SK-N-SH (cell line): Measurements from ENCODE around the gene SEMA4D. TPM values are rescaled to one million over a fixed set of nuclear protein-coding genes. Genes with fewer than 3 reads are reported as not detected.

Experiments
- CTCF ChIA-PET: fragments of 300-600, 350-600 bp; formaldehyde crosslinking; extraction: SDS; loops from one replicate; lab custom pipeline; 2021; lab: Yijun Ruan, JAX
- POLR2A ChIA-PET: fragments of 350-600 bp; sonication (Branson Sonifier 250); formaldehyde crosslinking; extraction: SDS; loops from one replicate; lab custom pipeline; 2020; ENCODE audit warnings: antibody characterized with exemption, inconsistent platforms; lab: Yijun Ruan, JAX
- DNase-seq: peaks from one replicate; pipeline ENCODE4 v3.0.0; 2012
- H2AFZ ChIP-seq: fragments of 200-600 bp; sonication (generic); 2 replicates; pipeline ENCODE4 v1.8.1; 2016; ENCODE audit warnings: antibody characterized with exemption, mild to moderate bottlenecking, low read depth
- H3F3A ChIP-seq: fragments of 200-600 bp; sonication (generic); replicated peaks from 2 replicates; pipeline ENCODE3; 2016; ENCODE audit warnings: antibody characterized with exemption, mild to moderate bottlenecking; ENCODE audit not compliant: insufficient read depth
- H3K27ac ChIP-seq, 2 experiments: fragments of 200-500 bp in 1 of 2; fragments of 200-600 bp in 1 of 2; sonication (Bioruptor generic) in 1 of 2; sonication (generic), shearing (Covaris generic) in 1 of 2; 2 replicates each; pipeline versions ENCODE4 v1.5.1 to v1.6.1; 2014 to 2016; ENCODE audit warnings: low read depth in 2 of 2, inconsistent platforms in 1 of 2, low read length in 1 of 2, mild to moderate bottlenecking in 1 of 2, mixed read lengths in 1 of 2
- H3K27me3 ChIP-seq: fragments of 200-600 bp; sonication (generic), shearing (Covaris generic); 2 replicates; pipeline ENCODE4 v1.6.1; 2016; ENCODE audit warnings: mixed run types; ENCODE audit not compliant: insufficient read depth
- H3K36me3 ChIP-seq, 2 experiments: fragments of 200-500 bp in 1 of 2; fragments of 200-600 bp in 1 of 2; sonication (Bioruptor generic) in 1 of 2; sonication (generic) in 1 of 2; replicated peaks in 1 of 2; 2 replicates each; pipeline versions ENCODE3 to v1.5.1; 2014 to 2016; ENCODE audit warnings: low read length in 1 of 2, mild to moderate bottlenecking in 1 of 2; ENCODE audit not compliant: insufficient read depth in 2 of 2, control insufficient read depth in 1 of 2
- H3K4me1 ChIP-seq, 2 experiments: fragments of 200-500 bp in 1 of 2; fragments of 200-600 bp in 1 of 2; sonication (Bioruptor generic) in 1 of 2; sonication (generic), shearing (Covaris generic) in 1 of 2; 2 replicates each; pipeline versions ENCODE4 v1.5.1 to v1.6.1; 2014 to 2016; ENCODE audit warnings: low read depth in 1 of 2, low read length in 1 of 2, mixed run types in 1 of 2; ENCODE audit not compliant: insufficient read depth in 2 of 2, control insufficient read depth in 1 of 2
- H3K4me2 ChIP-seq: fragments of 200-600 bp; sonication (generic), shearing (Covaris generic); 2 replicates; pipeline ENCODE4 v1.6.1; 2017; ENCODE audit warnings: mixed run types
- H3K4me3 ChIP-seq, 2 experiments: fragments of 200-500 bp in 1 of 2; fragments of 200-600 bp in 1 of 2; sonication (Bioruptor generic) in 1 of 2; sonication (generic), shearing (Covaris generic) in 1 of 2; 2 replicates each; pipeline versions ENCODE4 v1.5.1 to v1.8.1; 2014 to 2016; ENCODE audit warnings: low read depth in 2 of 2, inconsistent platforms in 1 of 2, low read length in 1 of 2, mild to moderate bottlenecking in 1 of 2, mixed read lengths in 1 of 2, moderate library complexity in 1 of 2
- H3K79me2 ChIP-seq: fragments of 200-600 bp; sonication (generic); 2 replicates; pipeline ENCODE4 v1.8.1; 2017; ENCODE audit warnings: mild to moderate bottlenecking; ENCODE audit not compliant: insufficient read depth
- H3K9ac ChIP-seq: fragments of 200-600 bp; sonication (generic); 2 replicates; pipeline ENCODE4 v1.6.1; 2017; ENCODE audit warnings: mixed run types
- H3K9me2 ChIP-seq: fragments of 200-600 bp; sonication (generic); 2 replicates; pipeline ENCODE4 v1.6.1; 2017; ENCODE audit warnings: mixed run types
- H3K9me3 ChIP-seq: fragments of 200-600 bp; sonication (generic); 2 replicates; pipeline ENCODE4 v1.6.1; 2017; ENCODE audit warnings: mixed run types, mild to moderate bottlenecking, moderate library complexity
- H4K20me1 ChIP-seq: fragments of 200-600 bp; sonication (generic); 2 replicates; pipeline ENCODE4 v1.6.1; 2017; ENCODE audit warnings: mild to moderate bottlenecking, mixed run types; ENCODE audit not compliant: insufficient read depth
- CHD2 ChIP-seq: fragments of 150-350 bp; IDR thresholded peaks from 2 replicates; pipeline ENCODE4 v1.6.1; 2018; ENCODE audit warnings: low read length; ENCODE audit not compliant: partially characterized antibody
- ELF1 ChIP-seq: IDR thresholded peaks from 2 replicates; pipeline ENCODE4 v1.4.0; 2012
- FOSL2 ChIP-seq: IDR thresholded peaks from 2 replicates; pipeline ENCODE4 v1.4.0; 2012; ENCODE audit warnings: low read depth, mild to moderate bottlenecking, moderate library complexity, borderline replicate concordance
- FOXM1 ChIP-seq: IDR thresholded peaks from 2 replicates; pipeline ENCODE4 v1.4.0; 2012; ENCODE audit warnings: low read depth, mild to moderate bottlenecking
- GABPA ChIP-seq: IDR thresholded peaks from 2 replicates; pipeline ENCODE4 v1.4.0; 2012; ENCODE audit warnings: low read depth, mild to moderate bottlenecking
- IRF3 ChIP-seq: fragments of 150-350 bp; IDR thresholded peaks from 2 replicates; pipeline ENCODE4 v1.6.1; 2016; ENCODE audit warnings: mild to moderate bottlenecking, low read depth, low read length
- JUND ChIP-seq: IDR thresholded peaks from 2 replicates; pipeline ENCODE4 v1.4.0; 2012
- MEF2A ChIP-seq: IDR thresholded peaks from 2 replicates; pipeline ENCODE4 v1.4.0; 2012; ENCODE audit warnings: low read depth, borderline replicate concordance
- MXI1 ChIP-seq: IDR thresholded peaks from 2 replicates; pipeline ENCODE4 v1.6.1; 2012; ENCODE audit warnings: mild to moderate bottlenecking, low read depth, low read length, improper control_type of control experiment
- PBX3 ChIP-seq: IDR thresholded peaks from 2 replicates; pipeline ENCODE4; 2012
- REST ChIP-seq: IDR thresholded peaks from 2 replicates; pipeline ENCODE4 v1.6.1; 2012; ENCODE audit warnings: mild to moderate bottlenecking, low read depth, low read length, moderate library complexity
- SIN3A ChIP-seq: IDR thresholded peaks from 2 replicates; pipeline ENCODE4 v1.6.1; 2012; ENCODE audit warnings: low read depth, mild to moderate bottlenecking, low read length, moderate library complexity, borderline replicate concordance
- TAF1 ChIP-seq: IDR thresholded peaks from 2 replicates; pipeline ENCODE4 v1.6.1; 2012; ENCODE audit warnings: low read depth, mild to moderate bottlenecking, low read length, moderate library complexity, borderline replicate concordance
- TCF12 ChIP-seq: IDR thresholded peaks from 2 replicates; pipeline ENCODE4 v1.4.0; 2012
- YY1 ChIP-seq: IDR thresholded peaks from 2 replicates; pipeline ENCODE4 v1.4.0; 2012; ENCODE audit warnings: low read depth, mild to moderate bottlenecking
- ZBTB33 ChIP-seq: IDR thresholded peaks from 2 replicates; pipeline ENCODE4 v1.4.0; 2012; ENCODE audit warnings: low read depth, borderline replicate concordance
- WGBS: methylation state at CpG from one replicate; pipeline ENCODE4 v1.1.6; 2017; ENCODE audit warnings: low lambda C conversion rate; 5-methylcytosine and 5-hydroxymethylcytosine counted together
- polyA plus RNA-seq, 3 experiments: library from polyadenylated mRNA; depleted of rRNA; stranded (reverse); fragments of >200 nt; gene quantifications; 2 replicates each; pipeline ENCODE4 v1.2.3, GENCODE V29; 2012

Gene SEMA4D
- polyA plus RNA-seq, 1 of the 3 experiments (the other 2 are of a cell fraction), result 4.8 TPM

- TF ChIP-seq MXI1, result no peak
- TF ChIP-seq CHD2, result no peak
These were observed 92.1 kb downstream of the SEMA4D start (continued) for GRCh38 chr9:89405826-89406225.

- DNase-seq, result no peak
- Histone ChIP-seq H3K4me2 (no peak overlapping the region), H3K27me3 (no peaks in the 10 kb centered on the region), H3K27ac (no peak overlapping the region), H4K20me1 (no peaks in the 10 kb centered on the region), H3K4me1 (peaks cover 0 to 27% of the 10 kb centered on the region in 2 experiments; a peak in 1 of 4 replicates), H3K9ac (no peak overlapping the region), H3K36me3 (no peaks in the 10 kb centered on the region), H3K79me2 (no peaks in the 10 kb centered on the region), H3F3A (no peaks in the 10 kb centered on the region), H3K4me3 (no peak overlapping the region), H2AFZ (no peak overlapping the region), H3K9me2 (no peaks in the 10 kb centered on the region), H3K9me3 (no peaks in the 10 kb centered on the region)
- ChIA-PET POLR2A (no interaction called here), CTCF (no interaction called here)
- 94% methylated on average over 11 of the region's 11 CpGs for WGBS
- TF ChIP-seq SIN3A, result no peak
These were observed 93.8 kb downstream of the SEMA4D start for GRCh38 chr9:89404074-89404473.

- H3K9me2 ChIP-seq, result no peaks in the 10 kb centered on the region
- CTCF ChIA-PET, result interaction anchor here (1.1 kb wide), 1 partner anchor 146 kb away, joined by 3 read pairs; no protein-coding TSS in a partner anchor
- H3K79me2 ChIP-seq, result no peaks in the 10 kb centered on the region
- no peaks in the 10 kb centered on the region for H3F3A ChIP-seq
- H3K9ac ChIP-seq, result no peak overlapping the region
- no peak overlapping the region for H3K4me2 ChIP-seq
- TF ChIP-seq TAF1 (no peak), TCF12 (no peak), FOSL2 (no peak), JUND (no peak), IRF3 (no peak), ZBTB33 (no peak), MEF2A (no peak), REST (no peak), SIN3A (no peak), PBX3 (no peak), YY1 (no peak), GABPA (no peak), FOXM1 (no peak), CHD2 (no peak), ELF1 (no peak)
- POLR2A ChIA-PET, result no interaction called here
- 91% methylated on average over 8 of the region's 14 CpGs for WGBS
- H2AFZ ChIP-seq, result no peak overlapping the region
- no peaks in the 10 kb centered on the region for H4K20me1 ChIP-seq
- no peaks in the 10 kb centered on the region for H3K9me3 ChIP-seq
- peaks cover 0 to 19% of the 10 kb centered on the region in 2 experiments; a peak in 1 of 4 replicates for H3K4me1 ChIP-seq
- no peak overlapping the region for H3K4me3 ChIP-seq
- no peaks in the 10 kb centered on the region for H3K36me3 ChIP-seq
- H3K27me3 ChIP-seq, result no peaks in the 10 kb centered on the region
- no peak overlapping the region for H3K27ac ChIP-seq
- DNase-seq, result no peak
These were observed 95.1 kb downstream of the SEMA4D start for GRCh38 chr9:89402695-89403427.
